A673 (cell line): Measurements from ENCODE around the gene IFNL1. TPM values are rescaled to one million over a fixed set of nuclear protein-coding genes. Genes with fewer than 3 reads are reported as not detected.

Experiments used
- BruUV-seq: library from RNA; stranded (reverse); fragments of 400-500 nt; replicated peaks from 2 replicates; lab custom pipeline; 2021; lab: Mats Ljungman, UMichigan
- CTCF ChIA-PET: fragments of 300-600 bp; sonication (Branson Sonifier 250); formaldehyde crosslinking; loops from one replicate; lab custom pipeline; 2022; ENCODE audit warnings: antibody characterized with exemption; lab: Charles Lee
- POLR2A ChIA-PET: fragments of 300-600 bp; sonication (Branson Sonifier 250); formaldehyde crosslinking; loops from one replicate; lab custom pipeline; 2022; ENCODE audit warnings: antibody characterized with exemption; ENCODE audit not compliant: low non-redundant PET; lab: Charles Lee
- DNase-seq: peaks from one replicate; pipeline ENCODE4 v3.0.0-alpha.2; 2015; ENCODE audit warnings: low spot score
- H3K27ac ChIP-seq: fragments of 200-600 bp; sonication (generic); 2 replicates; pipeline ENCODE4 v1.5.1; 2016; ENCODE audit warnings: mixed run types, low read depth, mild to moderate bottlenecking, mixed read lengths, antibody characterized with exemption, low read length; ENCODE audit not compliant: poor library complexity, severe bottlenecking
- H3K27me3 ChIP-seq: fragments of 200-600 bp; sonication (generic); replicated peaks from 2 replicates; pipeline ENCODE4 v1.6.1; 2017; ENCODE audit warnings: mixed run types, low read depth, mild to moderate bottlenecking, mixed read lengths, antibody characterized with exemption, low read length; ENCODE audit not compliant: insufficient read depth, poor library complexity
- H3K36me3 ChIP-seq: fragments of 200-600 bp; sonication (generic); 2 replicates; pipeline ENCODE4 v1.6.1; 2016; ENCODE audit warnings: mixed run types, mild to moderate bottlenecking, mixed read lengths, antibody characterized with exemption, low read length; ENCODE audit not compliant: insufficient read depth, poor library complexity, severe bottlenecking
- H3K4me1 ChIP-seq: fragments of 200-600 bp; sonication (generic); 2 replicates; pipeline ENCODE4 v1.6.1; 2017; ENCODE audit warnings: mixed run types, mild to moderate bottlenecking, mixed read lengths, antibody characterized with exemption, low read length; ENCODE audit not compliant: insufficient read depth, poor library complexity, severe bottlenecking
- H3K4me3 ChIP-seq: fragments of 200-600 bp; sonication (generic); 2 replicates; pipeline ENCODE4 v1.5.1; 2016; ENCODE audit warnings: low read depth, mixed run types, mild to moderate bottlenecking, mixed read lengths, low read length; ENCODE audit not compliant: poor library complexity, severe bottlenecking
- H3K9me3 ChIP-seq: fragments of 200-600 bp; sonication (generic); 2 replicates; pipeline ENCODE4 v1.6.1; 2016; ENCODE audit warnings: mixed run types, low read depth, mild to moderate bottlenecking, mixed read lengths, antibody characterized with exemption, low read length; ENCODE audit not compliant: poor library complexity, severe bottlenecking
- EZH2 ChIP-seq: fragments of 200-600 bp; sonication (generic); IDR thresholded peaks from 2 replicates; pipeline ENCODE4 v1.6.1; 2017; ENCODE audit warnings: borderline replicate concordance, low read depth, mild to moderate bottlenecking, mixed read lengths, antibody characterized with exemption, low read length; ENCODE audit not compliant: poor library complexity, severe bottlenecking
- intact Hi-C: fragments of 100-400 bp; cut with micrococcal nuclease; formaldehyde crosslinking; loops from one replicate; pipeline ENCODE4 v1.10.0; 2022; ENCODE audit not compliant: unreplicated experiment
- total RNA-seq: library from RNA; stranded (reverse); gene quantifications from 2 replicates; pipeline ENCODE4 v1.2.3, GENCODE V29; 2021
- TF ChIP-seq, protein P1 (sequence below): fragments of 300-800, 200-600 bp; sonication (generic); conservative IDR thresholded peaks from 2 replicates; pipeline ENCODE4 v1.5.1; 2017; ENCODE audit warnings: low read depth, mild to moderate bottlenecking, antibody characterized with exemption, low read length, moderate library complexity, mixed read lengths

IFNL1 gene
- total RNA-seq, 1 experiment from 2014 or later = not detected

DNA sequence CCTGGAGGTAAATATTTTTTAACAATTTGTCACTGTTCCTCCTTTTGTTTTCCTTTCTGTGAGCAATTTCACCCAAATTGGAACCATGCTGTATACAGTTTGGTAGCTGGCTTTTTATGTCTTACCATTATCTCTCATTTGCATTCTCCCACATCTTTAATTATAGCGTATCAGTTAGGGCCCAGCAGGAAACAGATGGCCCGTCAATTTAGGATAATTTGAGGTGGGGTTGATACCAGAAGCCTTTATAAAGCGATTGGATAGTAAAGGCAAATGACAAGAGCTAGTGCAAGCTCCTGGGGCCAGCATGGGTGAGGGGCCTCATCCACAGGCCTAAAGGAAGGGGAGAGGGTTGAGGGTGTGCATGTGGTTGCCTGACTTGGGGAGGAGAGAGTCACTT lies 43.7 kb upstream of the IFNL1 start:
- intact Hi-C loops = no loop called here
- Histone ChIP-seq H3K4me3 (no peak overlapping the region), H3K9me3 (no peaks in the 10 kb centered on the region), H3K36me3 (no peaks in the 10 kb centered on the region), H3K27me3 (peaks cover 38% of the 10 kb centered on the region), H3K4me1 (no peaks in the 10 kb centered on the region), H3K27ac (no peak overlapping the region)
- ChIA-PET POLR2A (no interaction called here), CTCF (no interaction called here)
- TF ChIP-seq, protein P1, sequence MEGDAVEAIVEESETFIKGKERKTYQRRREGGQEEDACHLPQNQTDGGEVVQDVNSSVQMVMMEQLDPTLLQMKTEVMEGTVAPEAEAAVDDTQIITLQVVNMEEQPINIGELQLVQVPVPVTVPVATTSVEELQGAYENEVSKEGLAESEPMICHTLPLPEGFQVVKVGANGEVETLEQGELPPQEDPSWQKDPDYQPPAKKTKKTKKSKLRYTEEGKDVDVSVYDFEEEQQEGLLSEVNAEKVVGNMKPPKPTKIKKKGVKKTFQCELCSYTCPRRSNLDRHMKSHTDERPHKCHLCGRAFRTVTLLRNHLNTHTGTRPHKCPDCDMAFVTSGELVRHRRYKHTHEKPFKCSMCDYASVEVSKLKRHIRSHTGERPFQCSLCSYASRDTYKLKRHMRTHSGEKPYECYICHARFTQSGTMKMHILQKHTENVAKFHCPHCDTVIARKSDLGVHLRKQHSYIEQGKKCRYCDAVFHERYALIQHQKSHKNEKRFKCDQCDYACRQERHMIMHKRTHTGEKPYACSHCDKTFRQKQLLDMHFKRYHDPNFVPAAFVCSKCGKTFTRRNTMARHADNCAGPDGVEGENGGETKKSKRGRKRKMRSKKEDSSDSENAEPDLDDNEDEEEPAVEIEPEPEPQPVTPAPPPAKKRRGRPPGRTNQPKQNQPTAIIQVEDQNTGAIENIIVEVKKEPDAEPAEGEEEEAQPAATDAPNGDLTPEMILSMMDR = no peak
- TF ChIP-seq EZH2 = no peak
- DNase-seq = no peak
- no TSS peak for BruUV-seq

DNA sequence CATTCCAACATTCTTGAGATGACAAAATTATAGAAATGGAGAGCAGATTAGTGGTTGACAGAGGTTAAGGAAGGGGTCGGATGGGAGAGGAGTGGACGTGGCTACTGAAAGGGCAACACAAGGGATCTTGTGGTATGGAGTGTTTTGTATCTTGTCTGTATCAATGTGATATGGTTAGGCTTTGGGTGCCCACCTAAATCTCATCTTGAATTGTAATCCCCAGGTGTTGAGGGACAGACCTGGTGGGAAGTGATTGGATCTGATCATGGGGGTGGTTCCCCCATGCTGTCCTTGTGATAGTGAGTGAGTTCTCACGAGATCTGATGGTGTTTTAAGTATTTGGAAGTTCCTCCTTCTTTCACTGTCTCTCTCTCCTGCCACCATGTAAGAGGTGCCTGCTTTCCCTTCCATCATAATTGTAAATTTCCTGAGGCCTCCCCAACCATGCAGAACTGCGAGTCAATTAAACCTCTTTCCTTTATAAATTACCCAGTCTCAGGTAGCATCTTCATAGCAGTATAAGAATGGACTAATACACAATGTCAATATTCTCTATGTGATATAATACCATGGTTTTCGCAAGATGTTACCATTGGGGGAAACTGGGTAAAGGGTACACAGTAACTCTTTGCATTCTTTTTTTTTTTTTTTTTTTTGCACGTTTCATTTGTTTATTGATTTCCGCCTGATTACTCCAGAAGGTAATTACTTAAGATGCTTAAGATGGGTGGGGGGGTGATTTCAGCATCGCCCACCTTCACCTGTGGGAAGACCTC lies 42.6 kb upstream of the IFNL1 start:
- BruUV-seq = no TSS peak
- no peak for DNase-seq
- no peaks in the 10 kb centered on the region for H3K9me3 ChIP-seq
- CTCF ChIA-PET = no interaction called here
- intact Hi-C loops = no loop called here
- H3K27me3 ChIP-seq = peaks cover 27% of the 10 kb centered on the region
- no peak overlapping the region for H3K27ac ChIP-seq
- POLR2A ChIA-PET = no interaction called here
- no peaks in the 10 kb centered on the region for H3K36me3 ChIP-seq
- H3K4me1 ChIP-seq = no peaks in the 10 kb centered on the region
- no peak overlapping the region for H3K4me3 ChIP-seq
- no peak for TF ChIP-seq EZH2
- TF ChIP-seq, protein P1 = no peak

DNA sequence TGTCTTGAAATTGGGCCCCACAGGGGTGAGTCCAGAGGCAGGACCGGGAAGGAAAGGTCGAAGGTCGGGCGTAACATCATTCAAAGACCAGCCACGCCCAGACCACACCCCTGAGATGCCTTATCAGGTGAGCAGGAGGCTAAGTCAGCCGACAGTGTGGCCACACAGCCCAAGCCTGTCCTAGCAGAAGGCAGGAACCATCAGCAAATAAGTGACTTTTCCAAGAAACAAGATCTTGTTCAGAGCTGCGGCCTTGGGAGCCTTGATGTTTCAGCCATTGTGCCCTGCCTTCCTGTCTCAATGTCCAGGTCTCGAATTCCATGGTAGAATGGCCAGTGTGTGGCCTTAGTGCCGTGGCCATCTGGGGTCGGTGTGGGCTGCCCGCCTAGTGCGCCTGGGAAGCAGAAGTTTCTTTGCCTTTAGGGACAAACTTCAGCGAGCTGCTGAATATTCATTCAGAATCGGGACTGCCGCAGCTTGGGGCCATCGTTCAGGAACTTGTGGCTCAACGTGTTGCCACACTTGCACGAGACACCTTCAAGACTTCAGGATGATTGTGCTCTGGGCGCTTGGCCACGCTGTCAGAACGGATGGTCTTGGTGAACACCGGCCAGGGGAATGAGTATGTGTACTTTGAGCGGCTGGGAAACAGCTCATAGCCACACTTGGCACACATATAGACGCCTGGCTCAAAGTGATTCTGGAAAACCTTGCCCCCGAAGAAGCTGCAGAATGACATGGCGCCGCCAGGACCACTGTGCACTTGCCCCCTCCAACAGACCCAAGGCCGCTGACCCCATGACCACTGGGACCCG lies 41.5 kb upstream of the IFNL1 start:
- ChIA-PET POLR2A (no interaction called here), CTCF (no interaction called here)
- no peak overlapping the region for H3K27ac ChIP-seq
- H3K9me3 ChIP-seq = no peaks in the 10 kb centered on the region
- intact Hi-C loops = no loop called here
- no peaks in the 10 kb centered on the region for H3K36me3 ChIP-seq
- peaks cover 16% of the 10 kb centered on the region for H3K27me3 ChIP-seq
- H3K4me1 ChIP-seq = no peaks in the 10 kb centered on the region
- no peak for DNase-seq
- no TSS peak for BruUV-seq
- H3K4me3 ChIP-seq = no peak overlapping the region
- TF ChIP-seq, protein P1 = no peak
- TF ChIP-seq EZH2 = no peak
